HG03432 (cell line): ENCODE results near the gene DISC1.

Experiments
- ATAC-seq: cut with Tn5 transposase; IDR thresholded peaks from one replicate; pipeline ENCODE4 v1.9.1; 2021; ENCODE audit warnings: mild to moderate bottlenecking, moderate library complexity; ENCODE audit not compliant: unreplicated experiment

The DISC1 gene

GRCh38 chr1:232018231-232019025 lies 391.8 kb downstream of the DISC1 start:
- ATAC-seq, result no peak

- ATAC-seq, result no peak
These were observed 392.4 kb downstream of the DISC1 start for GRCh38 chr1:232019026-232019340.

- ATAC-seq, result no peak
These were observed 393.8 kb downstream of the DISC1 start for GRCh38 chr1:232020352-232020751.

DNA sequence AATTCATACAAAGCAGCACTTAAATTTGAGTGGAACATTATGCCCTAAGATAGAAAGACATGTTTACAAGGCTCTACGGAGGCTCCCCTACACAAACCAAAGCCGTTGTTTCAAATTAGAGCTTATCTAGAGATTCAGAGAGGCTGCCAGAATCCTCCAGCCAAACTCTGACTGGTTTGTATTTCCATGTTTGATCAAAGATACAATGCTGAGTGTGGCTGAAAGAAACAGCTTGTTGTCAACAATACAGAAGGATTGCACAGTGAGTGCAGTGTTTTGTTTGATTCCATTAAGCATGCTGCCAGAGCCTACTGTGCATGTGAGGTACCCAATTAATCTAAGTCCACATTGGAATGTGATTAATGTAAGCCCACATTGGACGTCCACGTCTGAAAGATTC lies 402.7 kb downstream of the DISC1 start:
- no peak for ATAC-seq

DNA sequence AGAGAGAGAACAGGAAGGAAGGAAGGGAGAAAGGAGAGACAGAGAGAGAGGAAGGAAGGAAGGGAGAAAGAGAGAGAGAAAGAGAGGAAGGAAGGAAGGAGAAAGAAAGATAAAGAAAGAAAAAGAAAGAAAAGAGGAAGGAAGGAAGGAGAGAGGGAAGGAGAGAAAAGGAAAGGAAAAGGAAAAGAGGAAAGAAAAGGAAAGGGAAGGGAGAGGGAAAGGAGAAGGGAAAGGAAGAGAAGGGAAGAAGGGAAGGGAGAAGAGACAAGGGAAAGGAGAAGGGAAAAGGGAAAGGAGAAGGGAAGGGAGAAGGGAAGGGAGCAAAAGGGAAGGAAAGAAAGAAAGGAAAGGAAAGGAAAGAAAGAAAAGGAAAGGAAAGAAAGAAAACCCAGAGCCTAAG lies 404.6 kb downstream of the DISC1 start:
- ATAC-seq, result no peak

DNA sequence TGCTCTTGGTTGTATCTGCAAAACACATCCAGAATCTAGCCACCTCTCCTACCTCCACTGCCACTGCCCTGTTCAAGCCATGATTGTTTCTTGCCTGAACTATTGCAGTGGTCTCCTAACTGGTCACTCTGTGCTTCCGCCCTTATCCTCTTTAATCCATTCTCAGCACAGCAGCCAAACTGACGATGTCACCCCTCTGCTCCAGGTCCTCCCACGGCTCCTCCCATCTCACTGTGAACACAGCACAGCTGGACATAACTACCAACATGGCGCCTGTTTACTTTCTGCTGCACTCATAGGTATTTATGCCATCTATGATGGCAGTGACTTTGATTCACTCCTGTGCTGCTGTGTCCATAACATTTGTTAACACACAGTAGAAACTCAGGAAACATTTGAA lies 406.7 kb downstream of the DISC1 start:
- no peak for ATAC-seq

DNA sequence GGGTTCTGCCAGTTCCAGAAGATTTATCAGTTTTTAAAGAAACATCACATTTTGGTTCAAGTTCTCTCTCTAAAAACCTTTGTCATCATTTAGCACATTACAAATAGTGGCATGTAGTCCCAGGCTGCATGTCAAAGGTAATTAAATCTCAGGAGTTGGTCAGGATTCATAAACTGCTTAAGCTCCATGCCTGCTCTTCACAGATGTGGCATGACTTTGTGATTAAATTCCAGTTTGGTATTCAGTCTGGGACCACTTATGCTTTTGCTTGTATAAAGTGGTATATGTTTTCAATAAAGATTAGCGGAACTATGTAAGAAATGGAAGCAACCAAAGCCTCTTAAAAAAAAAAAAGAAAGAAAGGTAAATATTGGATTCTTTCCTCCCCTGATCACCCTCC lies 408.0 kb downstream of the DISC1 start:
- no peak for ATAC-seq

DNA sequence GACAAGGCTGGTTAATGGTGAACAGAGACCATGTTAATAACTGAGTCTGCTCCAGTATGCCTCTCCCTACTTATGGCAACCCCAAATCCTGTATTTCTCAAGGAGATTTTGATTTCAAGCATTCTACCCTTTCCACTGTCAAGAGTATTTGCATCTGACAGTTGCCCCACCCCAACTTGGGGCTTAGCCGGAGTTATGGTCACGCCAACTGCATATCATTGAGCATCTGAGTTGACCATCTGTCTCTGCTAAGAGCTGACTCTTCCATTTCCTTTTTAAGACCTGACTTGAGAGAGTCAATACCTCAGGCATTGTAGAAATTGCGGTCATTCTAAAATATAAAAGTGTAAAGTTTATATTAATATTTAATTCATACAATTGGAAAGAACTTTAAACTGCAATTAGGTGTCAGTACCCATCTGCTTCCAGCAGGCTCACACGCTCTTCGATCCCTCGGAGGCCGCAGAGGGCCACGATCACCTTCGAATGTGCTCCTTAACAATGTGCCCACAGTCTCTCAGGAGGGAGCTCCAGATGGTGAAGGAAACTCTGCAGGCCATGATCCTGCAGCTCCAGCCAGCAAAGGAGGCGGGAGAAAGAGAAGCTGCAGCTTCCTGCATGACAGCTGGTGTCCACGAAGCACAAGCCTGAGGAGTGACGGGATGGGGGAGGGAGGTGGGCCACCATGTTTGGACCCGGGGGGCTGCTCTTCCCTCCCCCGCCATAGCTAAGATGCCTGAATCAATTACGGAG lies 409.8 kb downstream of the DISC1 start:
- no peak for ATAC-seq

DNA sequence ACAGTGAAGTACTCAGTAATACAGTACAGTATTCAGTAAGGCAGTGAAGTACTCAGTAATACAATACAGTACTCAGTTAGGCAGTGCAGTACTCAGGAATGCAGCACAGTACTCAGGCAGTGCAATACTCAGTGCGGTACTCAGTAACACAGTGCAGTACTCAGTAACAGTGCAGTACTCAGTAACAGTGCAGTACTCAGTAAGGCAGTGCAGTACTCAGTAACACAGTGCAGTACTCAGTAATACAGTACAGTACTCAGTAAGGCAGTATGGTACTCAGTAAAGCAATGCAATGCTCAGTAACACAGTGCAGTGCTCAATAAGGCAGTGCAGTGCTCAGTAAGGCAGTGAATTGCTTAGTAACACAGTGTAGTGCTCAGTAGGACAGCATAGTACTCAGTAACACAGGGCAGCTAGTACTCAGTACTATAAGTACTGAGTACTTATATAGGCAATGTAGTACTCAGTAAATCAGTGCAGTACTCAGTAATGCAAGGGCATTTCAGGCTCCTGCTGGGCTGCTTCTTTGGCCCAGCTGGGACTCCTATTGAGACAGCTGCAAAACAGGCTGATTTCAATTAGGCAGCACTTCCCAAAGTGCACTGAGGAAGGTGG lies 411.3 kb downstream of the DISC1 start:
- no peak for ATAC-seq

DNA sequence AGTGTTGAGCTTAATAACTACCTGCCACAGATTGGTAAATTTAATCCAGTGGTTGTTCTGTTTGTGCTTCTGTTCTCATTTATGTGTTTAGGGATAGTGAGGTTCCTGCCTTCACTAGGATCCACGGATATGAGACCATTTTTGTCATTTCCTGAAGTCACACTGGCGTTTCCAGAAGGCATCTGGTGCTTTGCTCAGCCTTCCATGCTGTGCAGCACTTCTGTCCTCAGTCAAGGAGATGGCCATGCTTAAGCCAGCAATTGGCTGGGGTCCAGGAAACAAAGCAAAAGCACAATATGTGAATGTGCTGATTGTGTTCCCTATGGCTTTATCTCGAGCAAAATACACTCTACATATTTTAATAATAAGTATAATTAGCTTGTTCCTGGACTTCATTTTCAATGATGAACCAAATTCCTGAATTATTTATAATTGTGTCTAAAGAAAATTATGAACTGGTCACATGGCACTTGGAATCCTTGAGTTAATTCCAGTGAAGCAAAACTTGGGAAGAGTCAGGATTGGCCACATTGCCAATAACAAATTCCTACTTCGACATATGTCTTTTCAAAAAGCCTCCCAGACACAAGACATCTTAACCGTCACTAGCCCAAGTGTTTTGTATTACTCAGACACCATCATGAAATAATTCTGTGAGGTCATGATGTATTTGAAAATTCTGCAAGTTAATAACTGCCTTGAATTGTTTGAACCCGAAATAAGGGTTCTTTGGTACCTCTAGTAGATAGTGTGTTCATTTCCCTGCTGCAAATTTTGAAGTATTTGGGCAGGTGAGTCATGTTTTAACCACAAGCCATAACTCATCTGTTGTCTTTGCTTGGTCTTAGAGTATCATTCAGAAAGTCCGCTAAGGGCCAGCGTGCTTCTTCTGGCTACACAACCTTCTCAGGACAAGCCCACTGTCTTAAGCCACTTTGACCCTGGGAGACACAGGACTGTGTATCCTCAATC lies 412.4 kb downstream of the DISC1 start:
- no peak for ATAC-seq

DNA sequence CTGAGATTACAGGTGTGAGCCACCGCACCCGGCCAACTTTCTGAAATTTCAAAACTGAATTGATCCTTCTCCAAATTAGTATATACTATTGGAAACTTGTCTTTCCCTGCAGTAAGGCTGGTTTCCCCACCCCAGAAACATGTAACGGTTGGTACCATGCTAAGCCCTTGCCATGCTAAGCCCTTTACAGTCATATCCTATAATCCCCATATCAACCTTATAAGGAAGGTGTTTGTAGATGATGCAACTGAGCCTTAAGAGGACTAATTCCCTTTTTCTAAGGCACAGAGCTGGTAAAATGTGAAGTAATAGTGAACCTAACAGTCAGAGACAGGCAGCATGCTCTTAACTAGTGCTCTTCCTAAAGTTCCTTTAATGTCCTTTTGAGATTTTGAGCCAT lies 413.7 kb downstream of the DISC1 start:
- ATAC-seq, result no peak

GRCh38 chr1:232044728-232045127 lies 418.1 kb downstream of the DISC1 start:
- ATAC-seq, result no peak

DNA sequence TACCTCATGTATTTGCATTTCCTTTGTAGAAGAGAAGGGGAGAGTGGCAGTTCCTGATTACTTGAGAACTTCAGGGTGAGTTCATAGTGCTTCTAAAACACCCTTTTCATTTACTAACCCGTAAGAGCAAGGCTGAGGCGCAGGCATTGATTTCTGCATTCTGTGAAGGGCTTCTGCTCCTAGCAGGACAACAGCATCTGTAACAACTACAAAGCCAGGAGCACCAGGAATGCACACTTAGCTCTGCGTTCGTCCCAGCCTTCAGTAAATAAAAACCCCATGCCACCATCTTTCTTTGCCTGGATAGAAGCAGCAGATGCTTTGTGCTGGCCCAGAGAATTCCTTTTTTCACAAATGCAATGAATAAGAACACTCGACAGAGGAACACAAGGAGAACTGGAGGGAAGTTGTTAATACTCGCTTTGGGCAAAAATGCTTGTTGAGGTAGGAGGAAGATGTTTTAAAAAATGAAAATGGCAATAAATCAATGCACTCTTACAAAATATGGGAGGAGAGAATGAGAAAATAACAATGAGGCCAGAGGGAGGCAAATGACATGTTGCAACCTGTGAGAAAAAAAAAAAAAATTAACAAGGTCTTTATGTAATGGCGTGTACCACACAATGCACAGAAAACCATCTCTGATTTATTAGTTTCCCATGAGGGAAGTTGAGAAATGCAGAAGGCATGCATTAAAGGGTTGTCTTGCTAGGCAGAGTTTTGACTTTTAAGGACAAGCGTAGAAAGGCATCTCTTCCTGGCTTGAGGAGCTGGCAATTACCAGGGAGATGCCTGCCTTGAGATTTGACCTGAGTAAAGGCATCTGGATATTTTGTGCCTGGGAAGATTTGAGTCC lies 418.8 kb downstream of the DISC1 start:
- no peak for ATAC-seq

- ATAC-seq, result no peak
These were observed 420.1 kb downstream of the DISC1 start for GRCh38 chr1:232046451-232047306.

- no peak for ATAC-seq
These were observed 420.9 kb downstream of the DISC1 start for GRCh38 chr1:232047473-232047872.

DNA sequence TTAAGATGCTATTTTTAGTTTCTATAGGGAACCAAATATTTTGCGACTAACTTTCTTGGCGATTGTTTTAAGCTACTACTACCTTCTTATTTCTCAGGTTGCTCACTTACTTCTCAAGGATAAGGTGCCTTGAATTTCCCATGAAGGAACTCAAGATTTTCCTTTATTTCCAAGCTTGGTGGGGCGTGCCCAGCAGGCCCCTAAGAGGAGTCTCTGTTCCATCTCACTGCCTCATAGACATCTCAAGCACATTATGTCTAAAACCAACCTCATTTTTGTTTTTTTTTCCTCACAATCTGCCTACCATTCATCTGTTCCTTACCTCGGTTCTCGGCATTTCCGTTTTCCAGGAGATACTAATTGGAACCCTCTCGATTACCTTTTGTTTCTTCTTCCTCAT lies 421.9 kb downstream of the DISC1 start:
- ATAC-seq, result no peak

GRCh38 chr1:232049335-232049734 lies 422.7 kb downstream of the DISC1 start:
- no peak for ATAC-seq

- ATAC-seq, result no peak
These were observed 430.8 kb downstream of the DISC1 start for GRCh38 chr1:232057217-232057895.

- ATAC-seq, result no peak
These were observed 431.3 kb downstream of the DISC1 start for GRCh38 chr1:232057896-232058274.
